ENCODE data around the gene KIDINS220. TPM values are rescaled to one million over a fixed set of nuclear protein-coding genes. Genes with fewer than 3 reads are reported as not detected.

KIDINS220 gene
- total RNA-seq, 1 experiment from 2014 or later, result 20.1 TPM

DNA sequence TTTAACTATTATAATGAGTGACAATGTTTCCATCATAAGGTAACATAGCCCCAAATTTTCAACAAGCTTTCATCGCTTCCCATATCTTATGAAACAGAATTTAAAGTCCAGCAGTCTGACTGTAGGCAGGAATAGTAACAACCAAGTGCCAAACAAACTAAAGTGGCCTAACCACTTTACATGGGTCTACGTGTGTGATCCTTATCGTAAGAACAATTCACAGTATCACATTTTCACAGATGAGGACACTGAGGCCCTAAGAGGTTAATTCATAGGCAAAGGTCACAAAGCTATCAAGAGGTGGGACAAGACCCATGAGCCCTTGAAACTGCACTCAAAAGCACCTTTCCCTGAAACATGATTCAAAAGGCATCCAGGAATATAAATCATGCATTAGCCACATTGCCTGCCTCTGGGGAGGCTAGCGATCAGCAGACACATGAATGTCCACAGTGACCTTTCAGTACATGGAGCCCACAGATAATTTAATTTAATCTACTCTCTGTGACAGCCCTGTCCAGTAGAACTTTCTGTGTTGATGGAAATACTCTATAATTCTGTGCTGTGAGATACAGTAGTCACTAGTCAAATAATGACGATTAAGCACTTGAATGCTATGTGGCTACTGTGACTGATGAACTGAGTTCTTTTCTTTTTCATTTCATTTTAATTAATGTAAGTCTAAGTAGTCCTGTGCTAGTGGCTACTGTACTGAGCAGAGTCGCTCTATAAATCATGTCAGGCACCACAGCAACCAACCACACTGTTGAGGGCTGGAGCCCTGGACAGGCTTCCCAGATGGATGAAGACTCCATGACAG, 30.3 kb downstream of the KIDINS220 start:
- BruUV-seq (replicated peaks), result no TSS peak
- ChIA-PET CTCF (no interaction called here), RAD21 (ENCODE audit: low non-redundant PET in 1 of 2, low total read pairs in 2 of 2, uncharacterized antibody in 2 of 2, unreplicated experiment in 2 of 2) (no interaction called here), POLR2A (no interaction called here)
- Histone ChIP-seq H3K27ac (ENCODE audit: low read depth, low read length) (no peak overlapping the region), H3K36me3 (ENCODE audit: control insufficient read depth in 1 of 2, insufficient read depth in 2 of 2, low read length in 2 of 2) (no peaks in the 10 kb centered on the region), H3K27me3 (ENCODE audit: insufficient read depth, low read length) (no peaks in the 10 kb centered on the region), H3K9me2 (ENCODE audit: insufficient read depth) (no peaks in the 10 kb centered on the region), H3K9ac (ENCODE audit: low read length) (no peak overlapping the region), H3K4me1 (ENCODE audit: control insufficient read depth in 1 of 2, insufficient read depth in 2 of 2, low read length in 2 of 2) (peaks cover 17 to 19% of the 10 kb centered on the region in 2 experiments; a peak in 3 of 4 replicates), H3K4me3 (replicated peaks in 1 of 2; ENCODE audit: low read depth in 1 of 2, low read length in 2 of 2) (no peak overlapping the region), H3K4me2 (ENCODE audit: low read length) (no peak overlapping the region), H3K9me3 (ENCODE audit: control insufficient read depth in 1 of 2, insufficient read depth in 1 of 2, low read depth in 1 of 2, low read length in 2 of 2) (no peaks in the 10 kb centered on the region), H2AFZ (ENCODE audit: low read depth, low read length, poor library complexity, severe bottlenecking) (no peak overlapping the region), H3K79me2 (ENCODE audit: insufficient read depth, low read length) (no peaks in the 10 kb centered on the region), H4K20me1 (ENCODE audit: insufficient read depth) (no peaks in the 10 kb centered on the region)
- intact Hi-C loops (cut with micrococcal nuclease), result no loop called here
- no peak for DNase-seq (ENCODE audit: low read depth, low spot score)
- no peak for ATAC-seq
- TF ChIP-seq, protein P1, sequence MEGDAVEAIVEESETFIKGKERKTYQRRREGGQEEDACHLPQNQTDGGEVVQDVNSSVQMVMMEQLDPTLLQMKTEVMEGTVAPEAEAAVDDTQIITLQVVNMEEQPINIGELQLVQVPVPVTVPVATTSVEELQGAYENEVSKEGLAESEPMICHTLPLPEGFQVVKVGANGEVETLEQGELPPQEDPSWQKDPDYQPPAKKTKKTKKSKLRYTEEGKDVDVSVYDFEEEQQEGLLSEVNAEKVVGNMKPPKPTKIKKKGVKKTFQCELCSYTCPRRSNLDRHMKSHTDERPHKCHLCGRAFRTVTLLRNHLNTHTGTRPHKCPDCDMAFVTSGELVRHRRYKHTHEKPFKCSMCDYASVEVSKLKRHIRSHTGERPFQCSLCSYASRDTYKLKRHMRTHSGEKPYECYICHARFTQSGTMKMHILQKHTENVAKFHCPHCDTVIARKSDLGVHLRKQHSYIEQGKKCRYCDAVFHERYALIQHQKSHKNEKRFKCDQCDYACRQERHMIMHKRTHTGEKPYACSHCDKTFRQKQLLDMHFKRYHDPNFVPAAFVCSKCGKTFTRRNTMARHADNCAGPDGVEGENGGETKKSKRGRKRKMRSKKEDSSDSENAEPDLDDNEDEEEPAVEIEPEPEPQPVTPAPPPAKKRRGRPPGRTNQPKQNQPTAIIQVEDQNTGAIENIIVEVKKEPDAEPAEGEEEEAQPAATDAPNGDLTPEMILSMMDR (IDR thresholded peaks at IDR 0.05 in 2 of 3, conservative IDR thresholded peaks at IDR 0.05 in 1 of 3; ENCODE audit: borderline replicate concordance in 1 of 3, insufficient read depth in 1 of 3, low read depth in 2 of 3, low read length in 2 of 3), result no peak
- TF ChIP-seq EZH2phosphoT487 (IDR thresholded peaks at IDR 0.05; ENCODE audit: borderline replicate concordance) (no peak), CEBPB (IDR thresholded peaks at IDR 0.05; ENCODE audit: low read depth) (no peak), POLR2A (IDR thresholded peaks at IDR 0.05; ENCODE audit: borderline replicate concordance, extremely low read depth, insufficient read depth, insufficient read length) (no peak)
